Mucosa of rectum (tissue), 2 donors: ENCODE data around the gene OTUB1.

Source experiments
- H3K27ac ChIP-seq, 2 donors: one replicate each; pipeline ENCODE4 v1.7.0; 2013; ENCODE audit warnings: inconsistent platforms in 2 of 2, low read depth in 2 of 2, low read length in 2 of 2
- H3K27me3 ChIP-seq, 2 donors: one replicate each; pipeline ENCODE4 v1.7.0; 2013; ENCODE audit warnings: low read length in 2 of 2; ENCODE audit not compliant: control insufficient read depth in 2 of 2, insufficient read depth in 2 of 2
- H3K36me3 ChIP-seq, 2 donors: one replicate each; pipeline ENCODE4 v1.7.0; 2013; ENCODE audit warnings: low read length in 2 of 2; ENCODE audit not compliant: control insufficient read depth in 2 of 2, insufficient read depth in 2 of 2
- H3K4me1 ChIP-seq, 2 donors: one replicate each; pipeline ENCODE4 v1.7.0; 2013; ENCODE audit warnings: low read length in 2 of 2, mild to moderate bottlenecking in 1 of 2; ENCODE audit not compliant: control insufficient read depth in 2 of 2, insufficient read depth in 2 of 2
- H3K4me3 ChIP-seq, 2 donors: one replicate each; pipeline ENCODE4 v1.7.0; 2013; ENCODE audit warnings: low read length in 2 of 2
- H3K9ac ChIP-seq, 2 donors: one replicate each; pipeline ENCODE4 v1.7.0; 2013; ENCODE audit warnings: low read length in 2 of 2, low read depth in 1 of 2, mild to moderate bottlenecking in 1 of 2
- H3K9me3 ChIP-seq, 2 donors: one replicate each; pipeline ENCODE4 v1.7.0; 2013; ENCODE audit warnings: low read length in 2 of 2; ENCODE audit not compliant: control insufficient read depth in 2 of 2
- donor health status: healthy.
- donor health status: Normal muscosa, but diverticular disease.

Gene OTUB1

DNA sequence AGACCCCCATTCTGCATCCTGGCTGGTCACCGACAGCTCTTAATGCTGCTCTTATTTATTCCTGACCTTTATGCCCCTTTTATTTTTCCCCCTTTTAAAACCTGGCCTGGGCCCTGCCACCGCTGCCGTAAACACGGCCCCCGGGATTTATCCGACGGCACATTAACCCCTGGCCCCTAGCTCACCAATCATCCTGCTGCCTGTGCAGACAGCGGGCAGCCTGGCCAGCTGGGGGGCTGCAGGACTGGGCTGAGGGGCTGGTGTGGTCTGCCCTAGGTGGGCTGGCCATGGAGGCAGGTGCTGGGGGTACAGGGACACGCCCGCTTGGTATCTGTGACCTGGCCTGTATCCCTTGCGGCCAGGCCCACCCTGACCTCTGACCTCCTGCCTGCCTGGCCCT, 28.1 kb downstream of the OTUB1 start:
- no peaks in the 10 kb centered on the region for H3K27me3 ChIP-seq
- no peaks in the 10 kb centered on the region for H3K4me1 ChIP-seq
- H3K9me3 ChIP-seq = no peaks in the 10 kb centered on the region
- no peak overlapping the region for H3K27ac ChIP-seq
- no peak overlapping the region for H3K4me3 ChIP-seq
- H3K9ac ChIP-seq = no peak overlapping the region
- no peaks in the 10 kb centered on the region for H3K36me3 ChIP-seq

DNA sequence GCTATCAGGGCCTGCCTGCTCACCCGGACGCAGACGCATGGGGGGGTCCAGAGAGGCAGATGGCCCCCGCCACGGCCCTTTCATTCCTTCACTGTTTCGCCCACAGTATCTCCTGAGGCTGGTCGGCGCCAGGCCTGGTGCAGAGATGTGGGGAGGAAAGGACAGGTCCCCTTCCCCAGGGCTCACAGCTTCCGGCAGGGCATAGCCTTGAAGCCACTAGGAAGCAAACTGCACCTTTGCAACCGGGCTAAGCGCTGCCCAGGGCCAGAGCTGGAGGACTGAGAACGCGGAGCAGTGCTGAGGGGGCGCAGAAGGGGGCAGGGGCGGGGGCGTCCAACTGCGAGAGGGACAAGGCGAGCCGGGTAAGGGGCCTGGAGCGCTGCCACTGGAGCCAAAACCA, 29.3 kb downstream of the OTUB1 start:
- Histone ChIP-seq H3K9ac (no peak overlapping the region), H3K27ac (no peak overlapping the region)

GRCh38 chr11:64015935-64016845, 30.0 kb downstream of the OTUB1 start:
- H3K4me3 ChIP-seq = no peak overlapping the region
- H3K9me3 ChIP-seq = no peaks in the 10 kb centered on the region
- H3K27ac ChIP-seq = no peak overlapping the region
- H3K9ac ChIP-seq = no peak overlapping the region
- no peaks in the 10 kb centered on the region for H3K36me3 ChIP-seq
- H3K27me3 ChIP-seq = no peaks in the 10 kb centered on the region
- H3K4me1 ChIP-seq = no peaks in the 10 kb centered on the region

More for the DNA sequence above, 29.3 kb downstream of the OTUB1 start:
- Histone ChIP-seq H3K4me1 (no peaks in the 10 kb centered on the region), H3K36me3 (no peaks in the 10 kb centered on the region), H3K27me3 (no peaks in the 10 kb centered on the region), H3K4me3 (no peak overlapping the region), H3K9me3 (no peaks in the 10 kb centered on the region)

- no peaks in the 10 kb centered on the region for H3K4me1 ChIP-seq
These were observed 31.6 kb downstream of the OTUB1 start for GRCh38 chr11:64017945-64018224.

DNA sequence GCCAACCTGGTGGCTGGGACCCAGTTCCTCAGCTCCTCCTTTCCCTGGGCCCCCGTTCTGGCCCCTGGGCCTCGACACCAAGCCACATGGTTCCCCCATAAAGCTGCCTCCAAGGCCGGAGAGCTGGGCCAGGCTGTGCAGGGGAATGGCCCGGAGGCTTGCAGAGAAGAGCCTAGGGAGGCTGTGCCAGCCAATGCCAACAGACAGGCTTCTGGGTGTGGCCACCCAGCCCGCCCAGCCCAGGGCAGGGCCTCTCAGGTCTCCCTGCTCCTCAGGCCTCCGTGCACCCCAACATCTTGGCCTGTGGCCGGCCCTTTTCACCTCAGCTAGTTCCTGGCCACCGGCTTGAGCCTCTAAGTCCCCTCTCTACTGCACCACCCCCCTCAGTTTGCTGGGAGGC, 32.1 kb downstream of the OTUB1 start:
- Histone ChIP-seq H3K27me3 (no peaks in the 10 kb centered on the region), H3K36me3 (no peaks in the 10 kb centered on the region), H3K9ac (no peak overlapping the region), H3K4me1 (no peaks in the 10 kb centered on the region), H3K4me3 (no peak overlapping the region), H3K9me3 (no peaks in the 10 kb centered on the region), H3K27ac (no peak overlapping the region)

More at GRCh38 chr11:64017945-64018224, 31.6 kb downstream of the OTUB1 start:
- Histone ChIP-seq H3K9me3 (no peaks in the 10 kb centered on the region), H3K4me3 (no peak overlapping the region), H3K27me3 (no peaks in the 10 kb centered on the region), H3K27ac (no peak overlapping the region), H3K9ac (no peak overlapping the region), H3K36me3 (no peaks in the 10 kb centered on the region)

GRCh38 chr11:64019106-64020037, 33.1 kb downstream of the OTUB1 start:
- H3K4me3 ChIP-seq = no peak overlapping the region
- H3K9me3 ChIP-seq = no peaks in the 10 kb centered on the region
- no peaks in the 10 kb centered on the region for H3K4me1 ChIP-seq
- H3K27me3 ChIP-seq = no peaks in the 10 kb centered on the region
- H3K9ac ChIP-seq = no peak overlapping the region
- no peaks in the 10 kb centered on the region for H3K36me3 ChIP-seq
- no peak overlapping the region for H3K27ac ChIP-seq

DNA sequence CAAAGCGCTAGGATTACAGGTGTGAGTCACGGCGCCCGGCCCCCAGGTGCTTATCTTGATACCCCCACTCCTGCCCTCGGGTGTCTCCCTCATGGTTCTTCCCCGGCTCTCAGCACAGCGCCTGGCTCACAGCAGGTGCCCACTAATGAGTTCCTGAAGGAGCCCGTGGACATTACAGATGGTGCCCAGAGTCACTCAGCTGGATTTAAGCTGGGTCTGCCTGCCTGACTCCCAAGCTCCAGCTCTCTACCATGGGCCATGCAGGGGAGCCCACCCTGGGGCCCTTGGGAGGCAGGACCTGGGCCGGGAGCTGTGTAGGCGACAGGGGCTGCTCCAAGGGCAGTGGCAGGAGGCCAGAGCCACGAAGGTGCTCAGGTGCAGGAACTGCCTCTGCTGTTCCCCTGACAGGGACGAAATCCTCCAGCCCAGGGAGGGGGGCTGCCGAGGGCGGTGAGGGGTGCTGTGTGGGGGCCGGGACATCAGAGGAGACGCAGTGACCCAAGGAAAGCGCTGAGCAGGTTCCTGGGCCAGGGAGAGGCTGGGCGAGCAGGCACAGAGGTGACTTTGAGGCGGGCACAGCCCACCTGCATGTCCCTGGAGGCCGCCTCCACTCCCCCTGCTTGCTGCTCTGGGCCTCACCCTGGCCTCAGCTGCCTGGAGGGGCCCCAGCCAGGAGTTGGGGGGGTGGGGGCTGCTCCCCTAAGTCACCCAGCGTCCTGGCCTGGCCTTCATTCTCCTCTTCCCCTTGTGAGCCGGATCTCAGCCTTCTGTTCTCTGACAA, 34.9 kb downstream of the OTUB1 start:
- no peak overlapping the region for H3K27ac ChIP-seq
- H3K36me3 ChIP-seq = no peaks in the 10 kb centered on the region
- no peaks in the 10 kb centered on the region for H3K27me3 ChIP-seq
- no peaks in the 10 kb centered on the region for H3K9me3 ChIP-seq
- H3K4me3 ChIP-seq = no peak overlapping the region
- H3K9ac ChIP-seq = no peak overlapping the region
- H3K4me1 ChIP-seq = no peaks in the 10 kb centered on the region

GRCh38 chr11:64021757-64022093, 35.5 kb downstream of the OTUB1 start:
- Histone ChIP-seq H3K4me3 (no peak overlapping the region), H3K4me1 (no peaks in the 10 kb centered on the region), H3K36me3 (no peaks in the 10 kb centered on the region), H3K27ac (no peak overlapping the region), H3K9me3 (no peaks in the 10 kb centered on the region), H3K27me3 (no peaks in the 10 kb centered on the region), H3K9ac (no peak overlapping the region)

DNA sequence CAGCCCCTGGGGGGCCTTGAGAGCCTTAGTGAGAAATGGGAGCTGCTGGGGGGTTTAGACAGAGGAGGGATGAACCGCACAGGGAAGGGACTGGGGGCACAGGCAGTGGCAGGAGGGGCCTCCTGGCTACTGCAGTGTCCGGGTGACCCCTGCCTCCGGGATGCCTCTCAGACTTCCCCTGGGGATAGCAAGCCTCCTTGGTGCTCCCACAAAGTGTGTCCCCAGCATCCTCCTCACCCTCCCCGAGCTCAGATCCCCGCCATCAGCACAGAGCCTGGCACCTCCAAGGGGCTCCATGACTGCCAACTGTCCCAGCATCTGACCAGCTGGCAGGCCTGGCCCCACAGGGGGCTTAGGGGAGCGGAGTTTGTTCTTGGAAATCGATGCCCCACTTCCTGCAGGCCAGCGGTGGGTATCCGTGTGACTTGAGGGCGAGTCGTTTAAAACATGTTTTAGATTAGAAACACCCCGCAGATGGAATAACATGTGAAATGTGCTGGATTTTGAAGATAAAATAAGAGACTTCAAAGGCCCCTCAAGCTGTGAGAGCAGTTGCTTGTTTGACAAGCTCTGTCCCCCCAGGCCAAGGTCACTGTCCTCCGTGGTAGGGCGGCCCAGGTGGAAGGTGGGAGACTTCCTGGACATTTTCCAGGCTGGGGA, 36.0 kb downstream of the OTUB1 start:
- Histone ChIP-seq H3K9me3 (no peaks in the 10 kb centered on the region), H3K27me3 (no peaks in the 10 kb centered on the region), H3K27ac (no peak overlapping the region), H3K4me3 (no peak overlapping the region), H3K4me1 (no peaks in the 10 kb centered on the region), H3K9ac (no peak overlapping the region), H3K36me3 (no peaks in the 10 kb centered on the region)
